ENCODE results near the gene NEGR1. TPM values are rescaled to one million over a fixed set of nuclear protein-coding genes. Genes with fewer than 3 reads are reported as not detected.

Gene NEGR1
- total and polyA plus RNA-seq, 3 donors from 2014 or later, result 2.9 to 7.6 (median 3.1) TPM

DNA sequence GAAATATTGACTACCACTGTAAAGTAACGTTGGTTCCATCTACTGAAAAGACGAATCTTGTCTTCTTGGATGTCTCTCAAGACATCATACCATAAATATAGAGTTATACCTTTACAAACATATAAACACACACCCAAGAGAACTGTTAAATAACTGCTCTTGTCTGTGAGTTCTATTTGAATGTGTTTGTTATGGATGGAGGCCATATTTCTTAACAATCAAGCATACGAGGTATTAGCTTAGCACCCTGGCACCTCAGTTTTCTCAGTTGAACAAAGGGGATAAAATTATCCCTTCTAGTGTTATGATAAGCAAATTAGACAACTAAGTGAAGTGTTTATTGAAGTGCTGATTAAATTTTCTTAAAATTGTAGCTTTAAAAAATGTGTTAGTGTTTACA lies 864.9 kb downstream of the NEGR1 start:
- WGBS, 2 donors, result 86% methylated on average over 3 of the region's 3 CpGs
- TF ChIP-seq POLR2A (IDR thresholded peaks at IDR 0.05), result no peak
- no peak for TF ChIP-seq CTCF (IDR thresholded peaks at IDR 0.05)

DNA sequence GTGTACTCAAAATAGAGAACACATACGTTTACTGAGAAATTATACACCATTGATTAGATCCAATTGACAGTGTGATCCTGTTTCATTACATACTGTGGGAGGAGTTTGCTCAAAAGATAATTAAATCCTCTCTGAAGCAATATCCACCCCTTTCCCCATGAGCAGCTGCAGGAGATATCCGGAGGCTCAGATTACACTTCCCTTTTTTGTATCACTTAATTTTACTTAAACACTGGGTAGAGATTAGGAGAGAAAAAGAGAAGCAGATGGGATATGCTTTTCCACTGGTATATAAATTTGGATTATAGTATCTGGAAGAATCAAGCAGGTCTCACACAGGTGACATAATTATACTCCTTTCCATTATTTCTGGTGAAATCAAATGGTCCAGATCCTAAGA lies 868.2 kb downstream of the NEGR1 start:
- no peaks in the 10 kb centered on the region for H3K27me3 ChIP-seq
- no peaks in the 10 kb centered on the region for H3K4me1 ChIP-seq
- no peaks in the 10 kb centered on the region for H3K36me3 ChIP-seq (ENCODE audit: low read depth, missing control alignments)
- H3K27ac ChIP-seq, result no peak overlapping the region
- no peak for TF ChIP-seq CTCF (IDR thresholded peaks at IDR 0.05)
- TF ChIP-seq POLR2A (IDR thresholded peaks at IDR 0.05), result no peak
- WGBS, 2 donors, result 46 to 50% methylated on average over 2 of the region's 2 CpGs
- H3K9me3 ChIP-seq, result no peaks in the 10 kb centered on the region
- no peak overlapping the region for H3K4me3 ChIP-seq
- intact Hi-C loops (cut with DNase I; ENCODE audit: low total_unique reads), result no loop called here
- no peak for DNase-seq

More for the DNA sequence above, 864.9 kb downstream of the NEGR1 start:
- no peaks in the 10 kb centered on the region for H3K4me1 ChIP-seq
- no peaks in the 10 kb centered on the region for H3K27me3 ChIP-seq
- H3K36me3 ChIP-seq (ENCODE audit: low read depth, missing control alignments), result no peaks in the 10 kb centered on the region
- H3K4me3 ChIP-seq, result no peak overlapping the region
- H3K27ac ChIP-seq, result no peak overlapping the region
- DNase-seq, result no peak
- no peaks in the 10 kb centered on the region for H3K9me3 ChIP-seq
- intact Hi-C loops (cut with DNase I; ENCODE audit: low total_unique reads), result no loop called here

GRCh38 chr1:71413441-71414175 lies 868.7 kb downstream of the NEGR1 start:
- Histone ChIP-seq H3K36me3 (ENCODE audit: low read depth, missing control alignments) (no peaks in the 10 kb centered on the region), H3K9me3 (no peaks in the 10 kb centered on the region), H3K27me3 (no peaks in the 10 kb centered on the region), H3K27ac (no peak overlapping the region), H3K4me3 (no peak overlapping the region), H3K4me1 (no peaks in the 10 kb centered on the region)
- intact Hi-C loops (cut with DNase I; ENCODE audit: low total_unique reads), result no loop called here
- DNase-seq, result no peak
- no peak for TF ChIP-seq POLR2A (IDR thresholded peaks at IDR 0.05)
- TF ChIP-seq CTCF (IDR thresholded peaks at IDR 0.05), result no peak
- 38 to 43% methylated on average over 3 of the region's 3 CpGs for WGBS, 2 donors

DNA sequence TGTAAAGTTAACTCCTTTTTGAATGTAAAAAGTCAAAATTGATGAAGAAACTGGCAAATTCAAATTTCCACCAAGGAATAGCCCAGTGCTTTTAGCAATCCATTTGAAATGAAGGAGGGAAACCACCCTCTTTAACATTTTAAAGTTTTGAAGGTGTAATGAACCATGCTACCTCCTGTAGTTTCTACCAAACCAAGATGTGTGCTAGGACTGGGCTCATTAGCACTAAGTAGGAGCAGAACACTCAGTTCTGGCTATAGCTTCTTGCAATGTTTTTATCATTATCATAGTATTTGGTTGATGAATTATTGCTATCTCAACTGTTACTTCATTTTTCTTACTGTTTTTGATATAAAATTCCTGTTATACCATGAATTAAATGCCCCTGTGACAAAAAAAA lies 882.3 kb downstream of the NEGR1 start:
- Histone ChIP-seq H3K36me3 (ENCODE audit: low read depth, missing control alignments) (no peaks in the 10 kb centered on the region), H3K4me1 (no peaks in the 10 kb centered on the region), H3K27ac (no peak overlapping the region), H3K4me3 (no peak overlapping the region), H3K27me3 (no peaks in the 10 kb centered on the region), H3K9me3 (no peaks in the 10 kb centered on the region)
- no peak for DNase-seq
- intact Hi-C loops (cut with DNase I; ENCODE audit: low total_unique reads), result no loop called here
- TF ChIP-seq POLR2A (IDR thresholded peaks at IDR 0.05) (no peak), CTCF (IDR thresholded peaks at IDR 0.05) (no peak)

GRCh38 chr1:71399594-71399993 lies 882.7 kb downstream of the NEGR1 start:
- Histone ChIP-seq H3K9me3 (no peaks in the 10 kb centered on the region), H3K4me3 (no peak overlapping the region), H3K4me1 (no peaks in the 10 kb centered on the region), H3K27me3 (no peaks in the 10 kb centered on the region), H3K27ac (no peak overlapping the region), H3K36me3 (ENCODE audit: low read depth, missing control alignments) (no peaks in the 10 kb centered on the region)
- no peak for DNase-seq
- TF ChIP-seq CTCF (IDR thresholded peaks at IDR 0.05) (no peak), POLR2A (IDR thresholded peaks at IDR 0.05) (no peak)
- 51 to 55% methylated on average over 2 of the region's 2 CpGs for WGBS, 2 donors
- intact Hi-C loops (cut with DNase I; ENCODE audit: low total_unique reads), result no loop called here

All from testis (tissue), 3 donors.